ENCODE measurements around the gene NCKAP5. TPM values are rescaled to one million over a fixed set of nuclear protein-coding genes. Genes with fewer than 3 reads are reported as not detected.

NCKAP5 gene
- total and polyA plus RNA-seq, 9 of the 15 experiments (the other 6 are each of a cell fraction or from before 2014, with no cell fraction given): not detected

DNA sequence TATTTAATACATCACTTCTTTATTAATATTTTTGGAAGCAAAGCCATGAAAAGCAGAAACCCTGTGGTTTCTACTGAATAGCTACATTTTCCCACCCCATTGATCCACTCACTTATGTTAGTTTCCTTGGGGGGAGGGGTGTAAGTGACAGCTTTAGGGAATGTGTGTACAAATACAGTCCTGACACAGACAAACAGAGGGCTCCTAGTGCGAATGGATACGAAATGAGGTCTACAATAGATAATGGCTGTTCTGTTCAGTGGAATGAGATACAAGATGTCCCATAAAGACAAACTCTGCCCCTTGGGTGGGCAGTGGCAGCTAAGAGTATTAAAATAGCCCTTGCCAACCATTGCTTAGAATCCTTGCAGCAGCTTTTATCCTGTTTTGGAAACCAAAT, 312.9 kb downstream of the NCKAP5 start:
- no peaks in the 10 kb centered on the region for H3K9me3 ChIP-seq (replicated peaks; ENCODE audit: control insufficient read depth, insufficient read depth, low read depth, low read length)

More for the DNA sequence above, 312.9 kb downstream of the NCKAP5 start:
- Histone ChIP-seq H3K27me3 (ENCODE audit: control insufficient read depth in 2 of 2, insufficient read depth in 2 of 2, low read length in 2 of 2) (no peaks in the 10 kb centered on the region), H2AFZ (ENCODE audit: low read depth, low read length) (no peak overlapping the region), H3K27ac (ENCODE audit: extremely low read depth, low read depth, low read length) (no peak overlapping the region), H3K9me1 (ENCODE audit: control insufficient read depth, insufficient read depth, low read length) (no peaks in the 10 kb centered on the region), H3K4me2 (ENCODE audit: insufficient read depth, low read length) (no peak overlapping the region), H3K4me3 (no peak overlapping the region), H3K79me2 (ENCODE audit: control insufficient read depth, insufficient read depth, low read length) (no peaks in the 10 kb centered on the region), H3K9ac (ENCODE audit: insufficient read depth in 1 of 2, low read depth in 2 of 2, low read length in 2 of 2) (no peak overlapping the region), H4K20me1 (replicated peaks; ENCODE audit: control insufficient read depth, insufficient read depth, low read length) (no peaks in the 10 kb centered on the region), H3K4me1 (replicated peaks in 1 of 2; ENCODE audit: control insufficient read depth in 2 of 2, insufficient read depth in 2 of 2, low read length in 2 of 2) (no peaks in the 10 kb centered on the region), H3K36me3 (ENCODE audit: control insufficient read depth, insufficient read depth, low read length) (no peaks in the 10 kb centered on the region)
- no TSS peak for BruUV-seq (replicated peaks)
- DNase-seq (ENCODE audit: extremely low read depth in 1 of 4, low spot score in 3 of 4): no peak
- ChIA-PET POLR2A (no interaction called here), CTCF (ENCODE audit: low intra/inter-chr PET ratio) (no interaction called here)
- TF ChIP-seq POLR2AphosphoS5 (IDR thresholded peaks at IDR 0.05; ENCODE audit: control insufficient read depth, insufficient read depth, low read depth, low read length): no peak
- no peak for TF ChIP-seq ARID1B (IDR thresholded peaks at IDR 0.05)
- TF ChIP-seq, protein P1, sequence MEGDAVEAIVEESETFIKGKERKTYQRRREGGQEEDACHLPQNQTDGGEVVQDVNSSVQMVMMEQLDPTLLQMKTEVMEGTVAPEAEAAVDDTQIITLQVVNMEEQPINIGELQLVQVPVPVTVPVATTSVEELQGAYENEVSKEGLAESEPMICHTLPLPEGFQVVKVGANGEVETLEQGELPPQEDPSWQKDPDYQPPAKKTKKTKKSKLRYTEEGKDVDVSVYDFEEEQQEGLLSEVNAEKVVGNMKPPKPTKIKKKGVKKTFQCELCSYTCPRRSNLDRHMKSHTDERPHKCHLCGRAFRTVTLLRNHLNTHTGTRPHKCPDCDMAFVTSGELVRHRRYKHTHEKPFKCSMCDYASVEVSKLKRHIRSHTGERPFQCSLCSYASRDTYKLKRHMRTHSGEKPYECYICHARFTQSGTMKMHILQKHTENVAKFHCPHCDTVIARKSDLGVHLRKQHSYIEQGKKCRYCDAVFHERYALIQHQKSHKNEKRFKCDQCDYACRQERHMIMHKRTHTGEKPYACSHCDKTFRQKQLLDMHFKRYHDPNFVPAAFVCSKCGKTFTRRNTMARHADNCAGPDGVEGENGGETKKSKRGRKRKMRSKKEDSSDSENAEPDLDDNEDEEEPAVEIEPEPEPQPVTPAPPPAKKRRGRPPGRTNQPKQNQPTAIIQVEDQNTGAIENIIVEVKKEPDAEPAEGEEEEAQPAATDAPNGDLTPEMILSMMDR (IDR thresholded peaks at IDR 0.05 in 2 of 3, conservative IDR thresholded peaks at IDR 0.05 in 1 of 3; ENCODE audit: insufficient read depth in 2 of 3, low read depth in 1 of 3, low read length in 3 of 3): no peak
- no peak for TF ChIP-seq SAFB (IDR thresholded peaks at IDR 0.05; ENCODE audit: borderline replicate concordance, low read depth, low read length)
- TF ChIP-seq ZFX (CRISPR knock-in tag; IDR thresholded peaks at IDR 0.05): no peak
- TF ChIP-seq ETV6 (IDR thresholded peaks at IDR 0.05; ENCODE audit: borderline replicate concordance in 1 of 2, low read depth in 2 of 2, low read length in 1 of 2): no peak
- no peak for TF ChIP-seq ETV6 (CRISPR knock-in tag; IDR thresholded peaks at IDR 0.05; ENCODE audit: borderline replicate concordance)
- TF ChIP-seq KLF10 (CRISPR knock-in tag; IDR thresholded peaks at IDR 0.05): no peak
- no peak for TF ChIP-seq MTA1 (IDR thresholded peaks at IDR 0.05; ENCODE audit: borderline replicate concordance)
- no peak for TF ChIP-seq RAD21 (CRISPR knock-in tag; conservative IDR thresholded peaks at IDR 0.05 in 1 of 2, IDR thresholded peaks at IDR 0.05 in 1 of 2)
- TF ChIP-seq ZNF134 (CRISPR knock-in tag; conservative IDR thresholded peaks at IDR 0.05): no peak
- TF ChIP-seq, protein P2, sequence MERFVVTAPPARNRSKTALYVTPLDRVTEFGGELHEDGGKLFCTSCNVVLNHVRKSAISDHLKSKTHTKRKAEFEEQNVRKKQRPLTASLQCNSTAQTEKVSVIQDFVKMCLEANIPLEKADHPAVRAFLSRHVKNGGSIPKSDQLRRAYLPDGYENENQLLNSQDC (CRISPR knock-in tag; IDR thresholded peaks at IDR 0.05): no peak
- TF ChIP-seq CREBBP (IDR thresholded peaks at IDR 0.05; ENCODE audit: low read depth, low read length): no peak
- TF ChIP-seq KLF13 (tag; IDR thresholded peaks at IDR 0.05; ENCODE audit: borderline replicate concordance, low read depth): no peak
- no peak for TF ChIP-seq COPS2 (conservative IDR thresholded peaks at IDR 0.05)
- no peak for TF ChIP-seq E2F3 (CRISPR knock-in tag; IDR thresholded peaks at IDR 0.05)
- no peak for TF ChIP-seq ZNF197 (CRISPR knock-in tag; IDR thresholded peaks at IDR 0.05; ENCODE audit: low read depth)
- ATAC-seq: no peak
- in situ Hi-C loops (cut with MboI): no loop called here
- no peak for FAIRE-seq
- intact Hi-C loops (cut with micrococcal nuclease): no loop called here
- 0% methylated on average over 2 of the region's 2 CpGs for WGBS (ENCODE audit: insufficient coverage, low coverage, missing lambda C conversion rate)

All from K562 (cell line).